OCI-LY7 (cell line): ENCODE measurements around the gene SCRG1. TPM values are rescaled to one million over a fixed set of nuclear protein-coding genes. Genes with fewer than 3 reads are reported as not detected.

ENCODE experiments used
- BruUV-seq: library from RNA; stranded (reverse); fragments of 400-500 nt; replicated peaks from 2 replicates; lab custom pipeline; 2021; lab: Mats Ljungman, UMichigan
- CTCF ChIA-PET: fragments of 300-600 bp; sonication (Branson Sonifier 250); formaldehyde crosslinking; loops from one replicate; lab custom pipeline; 2022; ENCODE audit warnings: antibody characterized with exemption; ENCODE audit not compliant: unreplicated experiment; lab: Charles Lee
- POLR2A ChIA-PET: fragments of 300-600 bp; sonication (Branson Sonifier 250); formaldehyde crosslinking; loops from one replicate; lab custom pipeline; 2022; ENCODE audit warnings: antibody characterized with exemption; lab: Charles Lee
- DNase-seq: peaks from one replicate; pipeline ENCODE4 v3.0.0-alpha.2; 2015; ENCODE audit warnings: low spot score
- H2AFZ ChIP-seq: fragments of 200-600 bp; sonication (generic), shearing (Covaris generic); 2 replicates; pipeline ENCODE4 v1.6.1; 2014; ENCODE audit warnings: mild to moderate bottlenecking, antibody characterized with exemption, low read length, moderate library complexity
- H3K27ac ChIP-seq: fragments of 200-600 bp; sonication (generic); 2 replicates; pipeline ENCODE4 v1.5.1; 2014; ENCODE audit warnings: mixed run types, low read depth, mild to moderate bottlenecking, moderate library complexity, low read length, inconsistent platforms; ENCODE audit not compliant: poor library complexity, severe bottlenecking
- H3K36me3 ChIP-seq: fragments of 200-600 bp; sonication (generic); 2 replicates; pipeline ENCODE4 v1.6.1; 2014; ENCODE audit warnings: mild to moderate bottlenecking, antibody characterized with exemption, low read length, moderate library complexity, mixed read lengths; ENCODE audit not compliant: insufficient read depth
- H3K4me1 ChIP-seq: fragments of 200-600 bp; sonication (generic); 2 replicates; pipeline ENCODE4 v1.5.1; 2014; ENCODE audit warnings: mild to moderate bottlenecking, low read length; ENCODE audit not compliant: insufficient read depth, poor library complexity, severe bottlenecking
- H3K4me2 ChIP-seq: fragments of 200-600 bp; sonication (generic); 2 replicates; pipeline ENCODE4 v1.6.1; 2014; ENCODE audit warnings: mild to moderate bottlenecking, low read length
- H3K4me3 ChIP-seq: fragments of 200-600 bp; sonication (generic); 2 replicates; pipeline ENCODE4 v1.5.1; 2014; ENCODE audit warnings: mild to moderate bottlenecking, low read depth, low read length; ENCODE audit not compliant: poor library complexity, severe bottlenecking
- H3K79me2 ChIP-seq: fragments of 200-600 bp; sonication (generic); 2 replicates; pipeline ENCODE4 v1.6.1; 2016; ENCODE audit warnings: low read depth, mild to moderate bottlenecking, low read length, moderate library complexity, mixed read lengths; ENCODE audit not compliant: insufficient read depth
- H3K9me2 ChIP-seq: fragments of 200-600 bp; sonication (generic); 2 replicates; pipeline ENCODE4 v1.6.1; 2016; ENCODE audit warnings: mild to moderate bottlenecking, low read length, mixed read lengths; ENCODE audit not compliant: insufficient read depth
- H3K9me3 ChIP-seq: fragments of 200-600 bp; sonication (generic); 2 replicates; pipeline ENCODE4 v1.6.1; 2014; ENCODE audit warnings: mild to moderate bottlenecking, mixed run types, low read length, mixed read lengths
- H4K20me1 ChIP-seq: fragments of 200-600 bp; sonication (generic); 2 replicates; pipeline ENCODE4 v1.6.1; 2014; ENCODE audit warnings: mild to moderate bottlenecking, antibody characterized with exemption, low read length, moderate library complexity, mixed read lengths; ENCODE audit not compliant: insufficient read depth
- CTCF ChIP-seq: fragments of 200-600 bp; sonication (generic); conservative IDR thresholded peaks from 2 replicates; pipeline ENCODE4 v1.5.1; 2014; ENCODE audit warnings: mild to moderate bottlenecking, antibody characterized with exemption, low read length, moderate library complexity, mixed read lengths
- EZH2phosphoT487 ChIP-seq: fragments of 200-600 bp; sonication (generic); IDR thresholded peaks from 2 replicates; pipeline ENCODE4 v1.6.1; 2018; ENCODE audit warnings: low read depth, borderline replicate concordance, mild to moderate bottlenecking, mixed run types, antibody characterized with exemption, low read length, moderate library complexity, mixed read lengths
- intact Hi-C: fragments of 100-400 bp; cut with micrococcal nuclease; formaldehyde crosslinking; loops from one replicate; pipeline ENCODE4 v1.10.0; 2022; ENCODE audit not compliant: unreplicated experiment
- total RNA-seq, 2 experiments: library from RNA; depleted of rRNA in 1 of 2; stranded (reverse); fragments of >200 nt in 1 of 2; shearing (Covaris generic) in 1 of 2; gene quantifications; 2 replicates each; pipeline ENCODE4 v1.2.3, GENCODE V29; 2014 to 2022

Gene SCRG1
- total RNA-seq, 2 experiments from 2014 or later = not detected

GRCh38 chr4:173379929-173380328 lies 19.0 kb downstream of the SCRG1 start:
- Histone ChIP-seq H3K9me2 (no peaks in the 10 kb centered on the region), H3K9me3 (no peaks in the 10 kb centered on the region), H3K79me2 (peaks cover 18% of the 10 kb centered on the region; the same call in 1 of the 2 replicates), H2AFZ (no peak overlapping the region), H3K36me3 (peaks cover 51% of the 10 kb centered on the region), H3K4me1 (no peaks in the 10 kb centered on the region), H4K20me1 (no peaks in the 10 kb centered on the region), H3K4me2 (no peak overlapping the region), H3K27ac (no peak overlapping the region), H3K4me3 (no peak overlapping the region)
- CTCF ChIA-PET = no interaction called here
- no TSS peak for BruUV-seq
- intact Hi-C loops = loop anchor here (10.0 kb wide), 1 partner anchor 905 kb away; the partner anchor contains the start of genes CEP44 and FBXO8
- DNase-seq = no peak
- POLR2A ChIA-PET = interaction anchor here (0.7 kb wide), 1 partner anchor 10 kb away, joined by 3 read pairs; no protein-coding TSS in a partner anchor
- TF ChIP-seq CTCF (no peak), EZH2phosphoT487 (no peak)

GRCh38 chr4:173374588-173374987 lies 24.3 kb downstream of the SCRG1 start:
- Histone ChIP-seq H3K27ac (no peak overlapping the region), H3K4me2 (no peak overlapping the region), H3K36me3 (peaks cover 57% of the 10 kb centered on the region), H4K20me1 (peaks cover 6% of the 10 kb centered on the region; the same call in 1 of the 2 replicates), H3K4me1 (peaks cover 13% of the 10 kb centered on the region), H3K79me2 (peaks cover 53% of the 10 kb centered on the region), H3K9me2 (no peaks in the 10 kb centered on the region), H3K9me3 (no peaks in the 10 kb centered on the region), H3K4me3 (peak overlapping the region; percentile 31), H2AFZ (no peak overlapping the region)
- ChIA-PET CTCF (no interaction called here), POLR2A (interaction anchor here (0.5 to 13.3 kb wide), 5 partner anchors 9 to 347 kb away, joined by 3 to 336 read pairs (median 3); partner anchors contain the start of gene HMGB2)
- no peak for DNase-seq
- no TSS peak for BruUV-seq
- no peak for TF ChIP-seq EZH2phosphoT487
- TF ChIP-seq CTCF = no peak
- intact Hi-C loops = loop anchor here (10.0 kb wide), 1 partner anchor 910 kb away; the partner anchor contains the start of genes CEP44 and FBXO8
